LNCAP (cell line): ENCODE measurements around the gene RIMS4.

Experiments used
- TF ChIP-seq, protein P1 (sequence below): fragments of 450-650 bp; IDR thresholded peaks from 2 replicates; pipeline ENCODE4 v1.5.1; 2017; ENCODE audit warnings: mild to moderate bottlenecking

RIMS4 gene

DNA sequence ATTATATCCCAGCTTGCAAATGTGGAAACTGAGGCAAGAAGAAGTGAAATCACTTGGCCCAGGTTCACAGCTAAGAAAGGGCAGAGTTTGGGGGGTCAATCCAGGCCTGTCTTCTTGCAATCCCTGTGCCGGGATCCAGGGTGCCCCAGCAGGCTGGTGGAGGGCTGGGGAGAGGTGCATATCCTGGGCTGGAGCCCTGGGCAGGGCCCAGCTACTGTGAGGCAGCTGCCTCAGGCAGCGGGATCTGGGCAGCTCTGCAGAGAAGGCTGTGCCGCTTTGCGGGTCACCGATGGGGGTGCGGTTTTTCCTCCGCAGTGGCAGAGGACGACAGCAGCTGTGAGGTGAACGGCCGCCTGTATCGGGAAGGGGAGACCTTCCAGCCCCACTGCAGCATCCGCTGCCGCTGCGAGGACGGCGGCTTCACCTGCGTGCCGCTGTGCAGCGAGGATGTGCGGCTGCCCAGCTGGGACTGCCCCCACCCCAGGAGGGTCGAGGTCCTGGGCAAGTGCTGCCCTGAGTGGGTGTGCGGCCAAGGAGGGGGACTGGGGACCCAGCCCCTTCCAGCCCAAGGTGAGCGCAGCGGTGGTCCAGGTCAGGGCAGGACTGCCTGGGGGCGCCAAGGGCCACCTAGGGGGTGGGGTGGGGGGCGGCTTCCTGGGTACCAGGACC lies 85.8 kb downstream of the RIMS4 start:
- TF ChIP-seq, protein P1, sequence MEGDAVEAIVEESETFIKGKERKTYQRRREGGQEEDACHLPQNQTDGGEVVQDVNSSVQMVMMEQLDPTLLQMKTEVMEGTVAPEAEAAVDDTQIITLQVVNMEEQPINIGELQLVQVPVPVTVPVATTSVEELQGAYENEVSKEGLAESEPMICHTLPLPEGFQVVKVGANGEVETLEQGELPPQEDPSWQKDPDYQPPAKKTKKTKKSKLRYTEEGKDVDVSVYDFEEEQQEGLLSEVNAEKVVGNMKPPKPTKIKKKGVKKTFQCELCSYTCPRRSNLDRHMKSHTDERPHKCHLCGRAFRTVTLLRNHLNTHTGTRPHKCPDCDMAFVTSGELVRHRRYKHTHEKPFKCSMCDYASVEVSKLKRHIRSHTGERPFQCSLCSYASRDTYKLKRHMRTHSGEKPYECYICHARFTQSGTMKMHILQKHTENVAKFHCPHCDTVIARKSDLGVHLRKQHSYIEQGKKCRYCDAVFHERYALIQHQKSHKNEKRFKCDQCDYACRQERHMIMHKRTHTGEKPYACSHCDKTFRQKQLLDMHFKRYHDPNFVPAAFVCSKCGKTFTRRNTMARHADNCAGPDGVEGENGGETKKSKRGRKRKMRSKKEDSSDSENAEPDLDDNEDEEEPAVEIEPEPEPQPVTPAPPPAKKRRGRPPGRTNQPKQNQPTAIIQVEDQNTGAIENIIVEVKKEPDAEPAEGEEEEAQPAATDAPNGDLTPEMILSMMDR = no peak

DNA sequence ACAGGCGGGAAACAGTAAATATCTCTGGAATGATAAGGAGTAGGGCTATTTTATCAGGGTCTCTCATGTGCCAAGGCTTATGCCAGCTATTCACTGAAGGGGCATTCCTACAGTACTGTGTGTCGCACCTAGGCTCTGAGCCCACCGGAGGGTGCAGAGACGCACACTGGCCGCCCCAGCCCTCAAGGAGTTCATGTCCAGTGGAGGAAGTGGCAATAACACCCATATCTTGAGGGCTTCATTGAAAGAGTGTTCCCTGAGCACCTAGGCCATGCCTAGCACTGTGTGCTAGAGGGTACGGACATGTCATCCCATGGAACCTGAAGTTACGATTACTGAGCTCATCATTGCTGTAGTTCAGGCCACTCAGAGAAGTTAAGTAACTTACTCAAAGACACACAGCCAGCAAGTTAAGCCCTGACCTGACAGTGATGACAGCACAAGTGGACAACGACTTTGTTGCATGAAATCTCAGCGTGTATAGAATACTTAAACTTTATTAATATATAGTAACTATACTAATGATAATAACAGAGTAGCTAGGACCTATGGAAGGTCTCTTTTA lies 86.5 kb downstream of the RIMS4 start:
- TF ChIP-seq, protein P1 = no peak

DNA sequence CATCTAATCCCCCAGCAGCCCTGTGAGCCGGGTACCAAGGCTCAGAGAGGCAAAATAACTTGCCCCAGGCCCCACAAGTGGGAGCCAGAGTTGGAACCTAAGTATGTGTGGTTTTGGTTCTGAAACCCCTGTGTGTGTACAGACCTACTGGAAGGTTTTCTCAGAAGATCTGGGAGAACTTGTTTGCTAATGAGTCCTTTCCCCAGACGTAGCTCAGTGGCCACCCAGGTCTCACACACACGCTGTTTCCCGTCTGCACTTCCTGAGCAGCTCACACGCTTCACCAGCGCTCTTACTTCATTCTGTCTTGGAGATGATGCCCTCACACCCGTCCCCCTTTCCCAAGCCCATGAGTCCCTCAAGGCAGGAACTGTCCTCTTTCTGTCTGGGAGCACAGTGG lies 87.0 kb downstream of the RIMS4 start:
- TF ChIP-seq, protein P1 = no peak

DNA sequence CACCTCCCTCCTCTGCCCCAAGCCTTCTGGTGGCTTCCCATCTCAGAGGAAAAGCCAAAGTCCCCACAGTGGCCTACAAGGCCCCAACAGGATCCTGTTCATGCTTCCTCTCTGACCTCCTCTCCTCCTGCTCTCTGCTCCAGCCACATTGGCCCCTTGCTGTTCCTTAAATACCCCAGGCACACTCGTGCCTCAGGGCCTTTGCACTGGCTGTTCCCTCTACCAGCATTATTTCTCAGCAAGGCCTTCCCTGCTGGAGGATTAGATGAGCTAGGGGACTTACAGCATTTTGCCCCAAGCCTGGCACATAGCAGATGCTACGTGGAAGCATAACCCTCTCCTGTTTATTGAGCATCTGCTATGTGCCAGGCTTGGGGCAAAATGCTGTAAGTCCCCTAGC lies 87.4 kb downstream of the RIMS4 start:
- TF ChIP-seq, protein P1 = no peak

DNA sequence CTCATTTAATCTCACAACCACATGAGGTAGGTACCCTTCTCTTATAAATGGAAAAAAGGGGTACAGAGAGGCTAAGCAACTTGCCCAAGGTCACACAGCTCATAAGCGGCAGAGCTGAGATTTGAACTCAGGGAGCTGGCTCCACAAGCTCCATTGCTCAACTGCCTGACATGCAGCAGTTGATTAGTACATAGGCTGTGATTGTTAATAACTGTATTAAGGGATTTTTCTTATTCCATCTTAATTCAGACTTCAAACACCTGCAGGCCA lies 88.6 kb downstream of the RIMS4 start:
- TF ChIP-seq, protein P1 = no peak

DNA sequence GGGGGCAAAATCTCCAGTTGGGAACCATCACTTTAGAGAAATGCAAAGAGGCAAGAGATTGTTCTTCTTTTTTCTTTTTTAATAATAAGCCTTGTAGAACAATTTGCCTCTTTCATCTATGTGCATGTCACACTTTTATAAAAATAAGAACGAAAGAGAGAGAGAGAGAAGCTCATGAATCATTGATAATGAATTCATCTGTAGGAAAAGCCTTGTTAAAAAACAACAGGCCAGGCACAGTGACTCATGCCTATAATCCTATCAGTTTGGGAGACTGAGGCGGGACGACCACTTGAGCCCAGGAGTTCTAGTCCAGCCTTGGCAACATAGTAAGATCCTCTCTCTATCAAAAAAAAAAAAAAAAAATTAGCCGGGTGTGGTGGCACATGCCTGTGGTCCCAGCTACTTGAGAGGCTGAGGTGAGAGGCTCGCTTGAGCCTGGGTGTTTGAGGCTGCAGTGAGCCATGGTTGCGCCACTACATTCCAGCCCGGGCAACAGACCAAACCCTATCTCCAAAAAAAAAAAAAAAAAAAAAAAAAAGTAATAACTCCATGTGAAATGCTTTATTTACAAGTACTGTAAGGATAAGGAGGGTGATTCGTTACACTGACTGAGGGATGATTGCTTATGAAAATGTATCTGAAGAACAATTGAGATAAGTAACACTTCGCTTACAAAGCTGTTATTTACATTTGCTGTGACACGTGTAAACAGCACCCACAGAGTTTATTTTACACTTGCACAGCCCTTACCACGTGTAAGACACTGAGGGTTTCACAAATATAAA lies 89.2 kb downstream of the RIMS4 start:
- TF ChIP-seq, protein P1 = no peak

DNA sequence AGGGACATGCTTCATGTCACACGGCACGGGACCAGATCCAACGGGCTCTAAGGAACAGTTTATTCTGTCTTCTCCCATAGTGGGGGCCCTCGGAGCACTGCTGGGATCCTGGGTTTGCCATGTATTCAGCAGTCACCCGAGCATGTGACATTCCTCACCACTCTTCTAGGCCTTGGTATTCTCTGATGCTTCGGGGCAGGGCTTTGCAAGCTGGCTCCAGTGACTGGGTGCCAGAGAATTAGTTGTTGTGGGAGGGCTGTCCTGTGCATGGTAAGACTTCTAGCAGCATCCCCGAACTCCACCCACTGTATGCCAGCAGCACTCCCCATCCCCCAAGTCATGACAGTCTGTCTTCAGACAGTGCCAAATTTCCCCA lies 89.7 kb downstream of the RIMS4 start:
- TF ChIP-seq, protein P1 = no peak
